Mesodermal cell (in vitro differentiated cells): ENCODE data around the gene ERBB2.

Experiments used
- H3K27ac ChIP-seq: 2 replicates; pipeline ENCODE4 v1.7.0; 2013; ENCODE audit warnings: mild to moderate bottlenecking, low read depth, low read length, moderate library complexity; ENCODE audit not compliant: severe bottlenecking
- H3K36me3 ChIP-seq: 2 replicates; pipeline ENCODE4 v1.7.1; 2013; ENCODE audit warnings: mild to moderate bottlenecking, low read length, moderate library complexity; ENCODE audit not compliant: control insufficient read depth, insufficient read depth
- H3K4me1 ChIP-seq: one replicate; pipeline ENCODE4 v1.7.1; 2013; ENCODE audit warnings: mild to moderate bottlenecking, low read length; ENCODE audit not compliant: insufficient read depth, control insufficient read depth, poor library complexity, severe bottlenecking
- H3K4me3 ChIP-seq: 2 replicates; pipeline ENCODE4 v1.7.0; 2013; ENCODE audit warnings: low read length, control low read depth, mild to moderate bottlenecking; ENCODE audit not compliant: insufficient read depth, poor library complexity, severe bottlenecking; ENCODE audit errors: extremely low read depth
- H3K9me3 ChIP-seq: 2 replicates; pipeline ENCODE4 v1.7.1; 2013; ENCODE audit warnings: mild to moderate bottlenecking, low read length, moderate library complexity; ENCODE audit not compliant: control insufficient read depth
- WGBS, 2 experiments: methylation state at CpG; one replicate each; pipeline ENCODE4 v1.1.5; 2013; ENCODE audit warnings: missing lambda C conversion rate in 2 of 2; ENCODE audit not compliant: insufficient coverage in 2 of 2; 5-methylcytosine and 5-hydroxymethylcytosine counted together

The ERBB2 gene

DNA sequence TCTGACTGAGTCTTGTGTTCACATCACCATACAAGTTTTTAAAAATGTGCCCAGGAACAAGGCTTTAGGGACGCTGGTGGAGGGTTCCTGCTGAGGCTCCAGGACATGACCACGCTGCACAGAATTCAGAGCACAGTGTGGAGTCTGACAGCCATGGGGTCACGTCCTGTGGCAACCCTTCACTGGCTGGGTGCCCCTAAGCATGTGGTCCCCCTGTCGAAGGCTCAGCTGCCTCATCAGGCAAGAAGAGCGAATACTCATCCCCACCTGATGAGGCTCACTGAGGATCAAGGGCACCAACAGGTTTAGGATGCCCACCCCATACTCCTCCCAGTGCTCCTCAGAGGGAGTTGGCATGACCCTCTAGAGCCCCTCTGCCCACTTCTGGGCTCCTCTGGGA, 25.7 kb upstream of the ERBB2 start:
- no peaks in the 10 kb centered on the region for H3K4me1 ChIP-seq
- H3K27ac ChIP-seq, result no peak overlapping the region
- peaks cover 2% of the 10 kb centered on the region for H3K36me3 ChIP-seq
- 94 to 95% methylated on average over 5 of the region's 5 CpGs for WGBS, 2 experiments
- H3K4me3 ChIP-seq, result no peak overlapping the region
- H3K9me3 ChIP-seq, result no peaks in the 10 kb centered on the region

DNA sequence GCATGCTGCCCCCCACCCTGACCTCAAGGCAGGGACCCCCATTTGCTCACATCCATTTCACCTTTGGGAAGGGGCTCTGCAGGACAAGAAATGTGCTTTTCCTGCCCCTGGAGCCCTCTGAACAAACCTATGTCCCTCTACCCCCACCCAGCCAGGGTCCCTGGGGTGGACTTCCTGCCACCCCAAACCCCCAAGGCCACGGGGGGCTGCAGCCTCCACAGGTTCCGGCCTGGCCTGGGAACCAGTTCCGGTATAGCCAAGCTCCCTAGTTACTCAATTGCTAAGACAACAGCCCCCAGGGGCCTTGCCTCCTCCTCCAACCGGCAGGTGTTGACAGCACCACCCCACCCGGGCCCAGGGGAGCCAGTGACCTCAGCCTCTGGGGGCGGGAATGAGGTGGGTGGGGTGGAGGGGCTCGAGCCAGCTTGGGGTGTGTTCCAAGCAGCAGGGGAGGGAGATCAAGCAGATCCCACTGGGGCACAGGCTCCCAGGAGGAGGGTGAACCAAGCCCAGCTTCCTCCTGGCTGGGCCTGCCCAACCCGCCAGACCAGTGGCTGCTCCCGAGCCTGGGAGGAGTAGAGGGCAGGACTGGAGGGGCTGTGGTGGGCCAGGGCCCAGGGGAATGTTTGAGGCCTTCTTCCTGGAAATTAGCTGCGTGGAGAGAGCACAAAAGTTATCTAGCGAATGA, 25.0 kb upstream of the ERBB2 start:
- Histone ChIP-seq H3K36me3 (peaks cover 2% of the 10 kb centered on the region), H3K4me3 (no peak overlapping the region), H3K27ac (no peak overlapping the region), H3K4me1 (peaks cover 4% of the 10 kb centered on the region), H3K9me3 (no peaks in the 10 kb centered on the region)
- 62 to 64% methylated on average over 6 to 8 of the region's 11 CpGs for WGBS, 2 experiments

DNA sequence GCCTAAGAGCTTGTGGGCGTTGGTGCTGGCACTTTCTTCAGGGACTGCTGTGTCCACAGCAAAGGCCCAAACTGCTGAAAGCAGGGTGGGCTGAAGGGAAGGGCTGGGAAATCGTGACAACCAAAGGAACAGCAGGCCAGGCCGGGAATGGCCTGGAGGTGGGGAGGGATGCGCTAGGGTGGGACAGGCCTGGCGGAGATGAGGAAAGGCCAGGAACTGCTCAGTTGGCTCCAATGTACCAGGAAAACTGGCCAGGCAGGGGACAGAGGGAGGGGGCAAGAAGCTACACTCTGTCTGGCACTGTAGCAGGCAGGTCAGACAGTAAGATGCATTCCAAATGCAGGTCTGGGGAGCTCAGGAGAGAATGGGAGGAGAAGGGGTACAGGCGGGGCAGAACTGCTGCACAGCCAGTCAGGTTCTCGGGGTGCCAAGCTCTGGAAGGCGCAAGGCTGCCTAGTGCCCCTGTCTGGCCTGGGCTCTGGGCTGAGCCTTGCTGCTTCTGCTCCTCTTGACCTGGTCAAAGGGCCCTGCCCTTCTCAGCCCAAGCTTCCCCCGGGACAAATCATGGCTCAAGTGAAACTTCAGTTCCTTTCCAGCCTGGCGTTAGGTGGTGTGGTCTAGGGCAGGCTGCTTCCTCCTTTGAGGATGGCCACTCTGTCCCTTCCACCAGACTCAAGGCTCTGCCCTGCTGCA, 24.3 kb upstream of the ERBB2 start:
- peaks cover 2% of the 10 kb centered on the region for H3K36me3 ChIP-seq
- H3K4me1 ChIP-seq, result peaks cover 5% of the 10 kb centered on the region
- H3K9me3 ChIP-seq, result no peaks in the 10 kb centered on the region
- no peak overlapping the region for H3K4me3 ChIP-seq
- H3K27ac ChIP-seq, result no peak overlapping the region
- WGBS, 2 experiments, result 84 to 89% methylated on average over 10 of the region's 10 CpGs

DNA sequence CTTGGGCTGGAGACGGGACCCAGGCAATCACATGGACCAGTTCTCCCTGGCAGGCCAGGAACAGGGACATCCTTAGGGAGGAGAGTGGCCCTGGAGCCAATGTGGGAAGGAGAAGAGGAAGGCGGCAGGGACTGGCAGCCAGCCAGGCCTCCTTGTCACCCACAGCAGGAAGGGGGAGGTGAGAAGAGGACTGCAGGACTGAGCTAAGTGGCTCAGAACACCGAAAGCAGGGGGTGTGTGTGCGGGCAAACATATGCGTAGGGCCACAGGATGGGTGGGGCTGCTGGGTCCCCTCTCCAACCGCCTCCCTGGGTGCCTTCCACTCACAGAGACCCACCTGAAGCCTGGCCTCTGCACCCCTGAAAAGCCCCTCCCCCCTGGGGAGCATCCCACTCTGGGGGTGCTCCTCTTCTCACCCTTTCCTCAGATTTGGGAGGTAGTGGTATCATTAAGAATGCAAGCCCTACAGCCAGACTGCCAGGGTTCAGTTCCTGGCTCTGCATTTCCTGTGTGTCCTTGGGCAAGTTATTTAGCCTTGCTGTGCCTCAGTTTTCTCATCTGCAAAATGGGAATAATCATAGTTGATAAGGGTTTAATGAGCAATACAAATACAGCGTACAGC, 23.6 kb upstream of the ERBB2 start:
- no peak overlapping the region for H3K27ac ChIP-seq
- H3K36me3 ChIP-seq, result peaks cover 2% of the 10 kb centered on the region
- WGBS, 2 experiments, result 75 to 89% methylated on average over 5 to 6 of the region's 7 CpGs
- H3K9me3 ChIP-seq, result no peaks in the 10 kb centered on the region
- H3K4me1 ChIP-seq, result peaks cover 5% of the 10 kb centered on the region
- no peak overlapping the region for H3K4me3 ChIP-seq

DNA sequence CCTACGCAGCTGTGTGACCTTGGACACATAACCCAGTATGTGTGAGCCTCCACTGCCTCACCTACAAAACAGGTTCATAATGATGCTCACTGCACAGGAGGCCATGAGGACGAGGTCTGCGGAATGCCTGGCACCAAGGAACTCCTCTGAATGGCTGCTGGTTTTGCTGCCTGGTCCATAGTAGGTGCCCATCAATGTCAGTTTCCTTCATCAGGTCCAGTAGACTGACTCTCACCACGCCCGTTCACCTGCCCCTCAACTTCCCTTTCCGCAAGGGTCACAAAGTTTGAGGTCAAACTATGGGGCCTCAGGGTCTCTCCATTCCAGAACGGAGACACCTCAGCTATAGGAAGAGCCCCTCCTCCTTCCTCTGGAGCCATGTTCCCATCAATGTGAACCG, 22.8 kb upstream of the ERBB2 start:
- WGBS, 2 experiments, result 92 to 94% methylated on average over 6 of the region's 8 CpGs
- H3K27ac ChIP-seq, result no peak overlapping the region
- H3K4me1 ChIP-seq, result peaks cover 5% of the 10 kb centered on the region

DNA sequence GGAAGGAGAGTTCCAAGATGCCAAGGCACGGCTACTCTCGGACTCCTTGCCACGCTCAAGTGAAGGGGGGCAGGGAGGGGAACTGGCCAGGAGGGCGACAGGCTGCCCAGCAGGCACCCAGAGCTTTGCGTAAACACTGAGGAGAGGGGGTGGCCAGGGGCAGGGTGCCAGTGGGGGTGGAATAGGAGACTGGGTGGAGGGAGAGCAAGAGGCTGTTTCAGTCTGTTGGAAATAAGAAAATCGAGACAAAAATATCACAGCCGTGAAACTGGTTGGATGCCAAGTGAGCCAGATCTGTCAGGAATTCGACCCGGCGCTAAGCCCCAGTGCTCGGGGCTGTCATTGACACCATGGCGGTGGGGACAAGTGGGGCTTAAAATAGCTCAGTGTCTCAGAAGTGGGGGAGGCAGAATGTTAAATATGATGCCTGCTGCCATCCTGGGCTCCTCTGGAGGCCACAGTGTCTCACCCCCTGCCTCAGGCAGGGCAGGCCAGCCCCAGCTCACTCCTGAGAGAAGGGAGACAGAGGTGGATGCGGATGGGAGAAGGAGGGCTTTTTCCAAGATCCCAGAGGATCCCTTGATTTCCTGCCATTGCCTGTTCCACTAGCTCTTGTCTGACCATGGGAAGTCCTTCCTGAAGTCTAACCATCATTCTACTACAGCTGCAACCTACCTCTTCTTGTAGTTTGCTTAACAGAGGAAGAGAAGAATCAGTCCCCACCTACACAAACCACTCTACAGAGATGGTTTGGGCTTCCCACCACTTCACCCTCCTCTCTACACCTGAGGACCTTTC, 22.1 kb upstream of the ERBB2 start:
- Histone ChIP-seq H3K4me1 (peaks cover 5% of the 10 kb centered on the region), H3K9me3 (no peaks in the 10 kb centered on the region), H3K36me3 (peaks cover 2% of the 10 kb centered on the region), H3K27ac (no peak overlapping the region), H3K4me3 (no peak overlapping the region)
- 89 to 92% methylated on average over 11 to 12 of the region's 13 CpGs for WGBS, 2 experiments

More for the DNA sequence above, 22.8 kb upstream of the ERBB2 start:
- Histone ChIP-seq H3K36me3 (peaks cover 2% of the 10 kb centered on the region), H3K4me3 (no peak overlapping the region), H3K9me3 (no peaks in the 10 kb centered on the region)

DNA sequence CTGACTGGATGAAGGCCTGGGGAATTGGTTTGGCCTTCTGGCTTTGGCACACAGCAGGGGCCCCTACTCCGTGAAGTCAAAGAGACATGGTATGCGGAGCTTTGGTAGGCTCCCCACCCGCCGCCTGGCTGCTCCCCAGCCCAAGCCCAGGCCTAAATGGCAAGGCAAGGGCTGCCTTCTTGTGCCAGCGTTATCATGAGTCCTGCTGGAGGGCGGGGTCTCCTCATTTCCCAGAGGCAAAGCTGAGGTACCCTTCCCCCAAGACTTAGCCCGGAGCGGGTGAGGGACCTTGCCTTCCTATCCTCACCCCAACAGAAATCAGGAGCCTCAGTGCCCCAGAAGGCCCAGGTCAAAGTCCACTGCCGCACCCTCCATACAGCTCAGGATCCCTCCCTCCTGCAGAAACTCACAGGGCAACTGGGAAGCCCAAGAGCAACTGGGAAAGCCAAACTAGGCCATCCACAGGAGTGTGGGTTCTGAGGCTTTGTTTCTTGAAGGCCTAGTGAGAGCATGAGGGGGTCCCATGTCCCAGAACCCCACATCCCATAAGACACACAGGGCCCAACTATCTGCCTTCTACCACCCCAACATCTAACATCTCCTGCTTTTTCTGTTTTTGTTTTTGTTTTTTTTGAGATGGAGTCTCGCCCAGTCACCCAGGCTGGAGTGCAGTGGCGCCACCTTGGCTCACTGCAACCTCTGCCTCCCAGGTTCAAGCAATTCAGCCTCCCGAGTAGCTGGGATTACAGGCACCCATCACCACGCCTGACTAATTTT, 21.3 kb upstream of the ERBB2 start:
- 84 to 86% methylated on average over 9 to 12 of the region's 13 CpGs for WGBS, 2 experiments
- Histone ChIP-seq H3K36me3 (peaks cover 2% of the 10 kb centered on the region), H3K4me1 (peaks cover 5% of the 10 kb centered on the region), H3K27ac (no peak overlapping the region), H3K4me3 (no peak overlapping the region), H3K9me3 (no peaks in the 10 kb centered on the region)

DNA sequence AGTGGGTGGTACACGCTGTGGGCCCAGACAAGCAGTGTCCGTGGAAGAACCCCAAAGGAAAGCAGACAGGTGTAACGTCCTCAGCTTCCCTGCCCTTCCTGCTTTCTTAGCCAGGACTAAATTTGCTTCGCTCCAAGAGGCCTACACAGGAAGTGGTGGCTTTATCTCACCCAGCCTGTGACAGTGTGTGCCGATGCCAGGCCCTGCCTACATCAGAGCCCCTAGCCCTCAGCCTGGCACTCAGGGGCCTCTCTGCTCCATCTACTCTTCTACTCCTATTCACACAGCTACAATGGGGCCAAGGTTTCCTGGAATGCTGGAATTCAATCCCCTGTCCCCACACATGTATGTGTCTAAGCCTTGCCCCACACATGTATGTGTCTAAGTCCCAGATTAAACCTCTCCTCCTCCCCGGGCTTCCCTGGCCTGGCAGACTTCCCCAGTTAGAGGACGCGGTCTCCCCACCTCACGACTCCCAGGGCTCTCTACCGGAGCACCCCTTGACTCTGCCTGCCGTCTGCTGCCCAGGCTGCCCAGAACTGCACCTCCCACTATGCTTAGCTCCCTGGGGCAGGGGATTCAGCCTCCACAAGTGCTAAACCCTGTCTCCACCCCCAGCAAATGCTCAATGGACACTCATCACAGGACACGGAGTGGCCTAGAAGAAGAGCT, 20.2 kb upstream of the ERBB2 start:
- H3K4me1 ChIP-seq, result peaks cover 5% of the 10 kb centered on the region
- WGBS, 2 experiments, result 89 to 90% methylated on average over 11 to 12 of the region's 12 CpGs
- H3K9me3 ChIP-seq, result no peaks in the 10 kb centered on the region
- no peak overlapping the region for H3K27ac ChIP-seq
- peaks cover 2% of the 10 kb centered on the region for H3K36me3 ChIP-seq
- H3K4me3 ChIP-seq, result no peak overlapping the region

DNA sequence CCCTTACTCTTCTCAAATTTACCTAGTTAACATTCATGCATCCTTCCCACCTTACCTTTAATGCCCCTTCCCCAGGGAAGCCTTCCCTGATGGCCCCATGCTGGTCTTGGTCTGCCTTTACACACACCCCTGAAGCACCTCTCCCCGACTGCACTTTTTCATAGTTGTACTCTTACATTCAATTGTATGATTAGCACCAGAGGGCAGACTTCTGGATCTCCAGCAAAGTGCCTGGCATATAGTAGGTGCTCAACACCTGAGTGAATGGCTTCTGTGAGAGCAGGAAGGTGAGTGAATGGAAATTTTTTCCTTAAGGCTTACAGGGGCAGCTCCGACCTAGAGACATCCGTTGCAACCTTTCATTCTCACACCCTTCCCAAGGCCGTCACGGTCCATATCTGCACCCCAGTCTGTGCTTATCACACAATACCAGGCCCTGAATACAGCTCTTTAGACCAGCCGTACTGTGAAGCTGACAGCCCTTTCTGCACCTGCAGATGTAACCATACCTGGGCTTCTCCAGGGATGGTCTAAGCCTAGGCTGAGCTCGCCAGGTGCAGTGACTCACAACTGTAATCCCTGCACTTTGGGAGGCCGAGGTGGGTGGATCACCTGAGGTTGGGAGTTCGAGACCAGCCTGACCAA, 16.4 kb upstream of the ERBB2 start:
- Histone ChIP-seq H3K4me1 (peaks cover 6% of the 10 kb centered on the region), H3K4me3 (no peak overlapping the region), H3K27ac (no peak overlapping the region), H3K9me3 (peaks cover 3% of the 10 kb centered on the region), H3K36me3 (no peaks in the 10 kb centered on the region)
- WGBS, 2 experiments, result 85 to 94% methylated on average over 7 of the region's 9 CpGs
